ENCODE data around the gene SLC1A2.

The SLC1A2 gene

GRCh38 chr11:35295751-35296150 lies 123.6 kb downstream of the SLC1A2 start:
- Histone ChIP-seq H3K27ac (no peak overlapping the region), H3K9me3 (no peaks in the 10 kb centered on the region), H3K27me3 (no peaks in the 10 kb centered on the region), H3K4me3 (no peak overlapping the region), H3K36me3 (no peaks in the 10 kb centered on the region), H3K4me1 (no peaks in the 10 kb centered on the region)
- intact Hi-C loops (cut with DNase I; ENCODE audit: low total_unique reads), result loop anchor here (10.0 kb wide), 1 partner anchor 141 kb away; no protein-coding TSS in a partner anchor
- TF ChIP-seq CTCF (IDR thresholded peaks at IDR 0.05), result no peak
- DNase-seq, result no peak

GRCh38 chr11:35293699-35294098 lies 125.7 kb downstream of the SLC1A2 start:
- DNase-seq, result no peak
- no peaks in the 10 kb centered on the region for H3K36me3 ChIP-seq
- no peaks in the 10 kb centered on the region for H3K27me3 ChIP-seq
- H3K27ac ChIP-seq, result no peak overlapping the region
- H3K9me3 ChIP-seq, result no peaks in the 10 kb centered on the region
- no peak overlapping the region for H3K4me3 ChIP-seq
- H3K4me1 ChIP-seq, result peaks cover 0 to 15% (median 14%) of the 10 kb centered on the region in 4 donors
- intact Hi-C loops (cut with DNase I; ENCODE audit: low total_unique reads), result loop anchor here (10.0 kb wide), 1 partner anchor 139 kb away; no protein-coding TSS in a partner anchor
- no peak for TF ChIP-seq CTCF (IDR thresholded peaks at IDR 0.05)

- no peaks in the 10 kb centered on the region for H3K36me3 ChIP-seq
- no peak overlapping the region for H3K27ac ChIP-seq
- no peaks in the 10 kb centered on the region for H3K9me3 ChIP-seq
- no peaks in the 10 kb centered on the region for H3K27me3 ChIP-seq
- intact Hi-C loops (cut with DNase I; ENCODE audit: low total_unique reads), result loop anchor here (10.0 kb wide), 1 partner anchor 138 kb away; no protein-coding TSS in a partner anchor
- DNase-seq, result no peak
- no peak overlapping the region for H3K4me3 ChIP-seq
- H3K4me1 ChIP-seq, result peaks cover 0 to 20% (median 17%) of the 10 kb centered on the region in 4 donors
- TF ChIP-seq CTCF (IDR thresholded peaks at IDR 0.05), result no peak
Measured at GRCh38 chr11:35293035-35293434, 126.3 kb downstream of the SLC1A2 start.

GRCh38 chr11:35292279-35292678 lies 127.1 kb downstream of the SLC1A2 start:
- H3K27me3 ChIP-seq, result no peaks in the 10 kb centered on the region
- TF ChIP-seq CTCF (IDR thresholded peaks at IDR 0.05), result no peak
- no peak overlapping the region for H3K27ac ChIP-seq
- no peaks in the 10 kb centered on the region for H3K9me3 ChIP-seq
- no peak for DNase-seq
- H3K4me1 ChIP-seq, result peaks cover 0 to 20% (median 17%) of the 10 kb centered on the region in 4 donors
- H3K36me3 ChIP-seq, result no peaks in the 10 kb centered on the region
- H3K4me3 ChIP-seq, result no peak overlapping the region
- intact Hi-C loops (cut with DNase I; ENCODE audit: low total_unique reads), result loop anchor here (10.0 kb wide), 1 partner anchor 137 kb away; no protein-coding TSS in a partner anchor

GRCh38 chr11:35290876-35291275 lies 128.5 kb downstream of the SLC1A2 start:
- no peak for TF ChIP-seq CTCF (IDR thresholded peaks at IDR 0.05)
- H3K4me1 ChIP-seq, result peaks cover 0 to 28% (median 17%) of the 10 kb centered on the region in 4 donors
- no peaks in the 10 kb centered on the region for H3K36me3 ChIP-seq
- H3K9me3 ChIP-seq, result no peaks in the 10 kb centered on the region
- no peak overlapping the region for H3K27ac ChIP-seq
- no peak overlapping the region for H3K4me3 ChIP-seq
- no peaks in the 10 kb centered on the region for H3K27me3 ChIP-seq
- intact Hi-C loops (cut with DNase I; ENCODE audit: low total_unique reads), result loop anchor here (10.0 kb wide), 1 partner anchor 136 kb away; no protein-coding TSS in a partner anchor
- DNase-seq, result no peak

Data from tibial artery (tissue), 4 donors.